Pons (tissue), 1 donor: ENCODE data around the gene NHSL2.
"Not testable (repeated sequence)": the region's sequence is repeated elsewhere in the genome, so short reads cannot be mapped to it uniquely, and the experiment has no call there.

Experiments used
- DNase-seq: peaks from one replicate; pipeline ENCODE4 v3.0.0-alpha.2; 2016; ENCODE audit warnings: low spot score

The NHSL2 gene

DNA sequence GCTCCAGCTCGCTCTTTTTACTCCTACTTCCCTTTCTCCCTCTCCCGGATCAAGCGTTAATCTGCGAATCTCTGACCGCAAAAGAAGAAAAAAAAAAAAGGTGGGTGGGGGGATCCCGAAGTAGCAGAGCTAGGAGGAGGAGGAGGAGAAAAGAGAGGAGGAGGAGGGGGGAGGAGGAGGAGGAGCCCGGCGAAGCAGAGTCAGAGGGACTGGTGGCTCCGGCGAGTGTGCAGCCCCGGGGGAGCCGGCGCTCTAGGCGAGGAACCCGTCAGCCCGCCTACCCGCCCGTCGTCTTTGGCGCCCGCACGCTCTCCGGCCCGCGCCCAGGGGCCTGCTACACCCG lies at the start of gene NHSL2:
TSS of gene NHSL2 (plus strand) at position 203 of the 343 bp plus-strand sequence.
- no peak for DNase-seq

DNA sequence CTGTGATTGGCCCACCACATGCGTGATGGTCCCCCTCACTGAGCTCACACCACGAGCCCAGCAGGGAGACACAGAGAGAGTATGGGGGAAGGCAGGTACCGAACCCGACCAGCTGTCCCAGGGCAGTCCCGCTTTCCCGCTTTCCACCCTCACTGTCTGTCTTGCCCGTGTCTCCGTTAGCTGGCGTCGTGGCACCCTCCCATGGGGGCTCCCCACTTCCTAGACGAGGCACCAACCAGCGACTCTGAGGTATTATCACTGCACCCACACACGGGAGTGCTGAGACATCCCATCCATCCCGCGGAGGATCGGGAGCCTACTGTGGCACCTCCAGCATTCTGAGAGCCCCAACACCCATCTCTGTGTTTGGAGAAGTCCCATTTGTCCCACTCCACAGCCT lies 43.0 kb upstream of the NHSL2 start:
- no peak for DNase-seq

DNA sequence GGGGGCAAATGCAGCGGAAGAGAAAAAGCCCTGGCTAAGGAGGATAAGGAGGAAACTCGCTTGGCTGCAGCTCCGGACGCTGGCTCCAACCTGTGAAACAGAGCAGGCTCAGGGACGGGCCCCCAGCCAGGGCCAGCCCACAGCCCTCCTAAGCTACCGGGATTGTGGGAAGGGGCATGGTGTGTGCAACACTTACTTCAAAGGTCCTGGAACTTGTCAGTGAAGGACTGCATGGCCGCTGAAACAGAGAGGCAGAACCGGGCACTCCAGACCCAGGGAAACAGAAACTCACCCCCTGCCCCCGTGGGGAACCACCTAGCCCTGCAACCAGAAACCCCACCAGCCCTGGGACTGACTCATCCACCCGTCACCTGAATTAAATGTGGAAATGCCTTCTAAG lies 41.1 kb upstream of the NHSL2 start:
- DNase-seq, result not testable (repeated sequence)

DNA sequence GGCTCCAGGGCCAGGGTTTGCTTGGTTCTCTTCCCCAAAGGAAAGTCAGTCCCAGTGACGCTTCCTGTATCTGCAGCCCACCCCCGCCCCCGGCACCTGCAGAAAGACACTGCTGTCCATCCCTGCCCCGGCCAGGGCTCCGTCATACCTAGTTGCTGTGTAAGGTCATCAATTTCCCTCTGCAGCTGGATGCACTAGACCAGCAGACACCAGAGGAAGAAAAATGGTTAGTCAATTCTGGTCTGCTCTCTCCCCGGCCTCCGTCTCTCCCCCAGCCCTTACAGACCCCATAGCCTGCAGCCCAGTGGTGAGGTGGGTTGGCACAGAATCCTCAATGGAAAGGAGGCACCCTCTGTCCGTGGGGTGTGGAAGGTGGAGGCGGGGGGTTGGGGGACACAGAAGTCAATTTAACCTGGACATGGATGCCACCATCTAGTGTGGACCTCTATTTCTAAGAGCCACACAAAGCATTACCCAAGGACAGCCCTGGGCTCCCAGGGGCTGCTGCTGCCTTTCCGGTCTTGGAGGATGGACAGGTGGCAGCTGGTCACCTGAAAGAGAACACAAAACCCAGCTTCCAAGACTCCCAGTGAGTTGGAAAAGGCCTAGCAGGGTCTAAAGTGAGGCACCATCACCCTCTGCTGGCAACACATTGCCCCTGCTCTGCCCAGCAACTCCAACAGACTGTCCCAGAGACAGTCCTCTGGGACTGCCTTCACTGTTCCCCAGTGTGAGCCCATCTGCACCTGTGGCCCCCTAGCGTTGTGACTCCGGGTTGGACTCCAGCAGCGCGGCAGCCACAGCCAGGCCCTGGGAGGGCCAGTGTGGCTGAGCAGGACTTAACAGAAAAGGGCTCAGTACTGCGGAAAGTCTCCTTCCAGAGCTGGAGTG lies 40.2 kb upstream of the NHSL2 start:
- DNase-seq, result no peak

DNA sequence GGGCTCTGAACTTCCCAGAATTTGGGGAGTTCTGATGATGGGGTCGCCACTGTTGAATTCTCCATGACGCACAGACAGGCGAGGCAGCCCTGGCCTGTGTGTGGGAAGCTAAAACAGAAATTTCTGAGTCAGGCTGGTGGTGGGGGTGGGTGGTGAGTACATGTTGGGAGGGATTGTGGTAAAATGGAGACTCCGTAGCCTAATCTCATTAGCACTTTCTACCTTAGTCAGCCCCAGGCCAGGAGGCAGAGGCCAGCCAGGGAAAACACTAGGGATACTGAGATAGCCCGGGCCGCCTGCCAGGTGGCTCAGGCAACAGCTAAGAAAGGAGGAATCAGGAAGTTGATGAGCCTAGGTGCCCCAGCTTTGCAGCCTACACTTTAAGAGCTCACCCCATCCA lies 39.3 kb upstream of the NHSL2 start:
- no peak for DNase-seq

DNA sequence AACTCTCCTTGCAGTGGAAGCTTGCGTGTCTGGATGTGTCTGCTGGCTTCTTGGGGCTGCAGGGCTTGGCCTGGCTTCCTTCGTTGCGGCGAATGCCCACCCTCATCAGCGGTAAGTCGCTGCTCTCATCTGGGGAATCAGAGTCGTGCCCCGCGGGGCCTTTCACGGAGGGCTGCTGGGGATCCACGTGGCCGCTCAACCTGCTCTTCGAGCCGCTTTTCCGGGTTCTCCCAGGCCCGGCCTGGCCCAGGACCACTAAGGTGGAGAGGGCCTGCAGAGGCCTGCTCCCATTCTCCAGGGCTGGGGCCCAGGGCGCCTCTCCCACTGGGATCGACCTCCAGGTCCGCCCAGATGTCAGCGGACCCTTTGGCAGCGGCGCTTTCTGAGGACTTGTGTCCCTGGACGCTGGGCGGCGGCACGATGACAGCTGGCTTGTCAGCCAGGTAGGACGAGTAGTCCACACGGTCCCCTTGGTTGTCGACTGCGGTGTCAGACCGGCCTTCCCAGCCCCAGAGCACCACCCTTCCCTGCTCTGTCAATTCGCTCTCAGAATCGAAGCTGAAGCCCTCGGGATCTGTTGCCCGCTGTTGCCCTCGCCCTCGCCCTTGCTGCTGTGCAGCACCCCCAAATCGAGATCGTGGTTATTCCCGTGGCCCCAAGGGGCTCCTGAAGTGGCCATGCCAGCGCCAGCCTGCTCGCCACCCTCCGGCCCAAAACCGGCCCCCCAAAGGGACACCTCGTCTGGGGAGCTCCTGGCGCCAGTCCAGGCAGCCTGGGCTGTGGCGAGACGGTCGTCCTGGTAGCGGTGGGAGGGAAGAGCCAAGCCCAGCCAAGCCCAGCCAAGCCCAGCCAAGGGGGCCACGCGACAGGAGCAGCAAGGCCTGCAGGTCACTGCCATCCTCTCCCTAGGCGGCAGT lies 37.8 kb upstream of the NHSL2 start:
- no peak for DNase-seq

DNA sequence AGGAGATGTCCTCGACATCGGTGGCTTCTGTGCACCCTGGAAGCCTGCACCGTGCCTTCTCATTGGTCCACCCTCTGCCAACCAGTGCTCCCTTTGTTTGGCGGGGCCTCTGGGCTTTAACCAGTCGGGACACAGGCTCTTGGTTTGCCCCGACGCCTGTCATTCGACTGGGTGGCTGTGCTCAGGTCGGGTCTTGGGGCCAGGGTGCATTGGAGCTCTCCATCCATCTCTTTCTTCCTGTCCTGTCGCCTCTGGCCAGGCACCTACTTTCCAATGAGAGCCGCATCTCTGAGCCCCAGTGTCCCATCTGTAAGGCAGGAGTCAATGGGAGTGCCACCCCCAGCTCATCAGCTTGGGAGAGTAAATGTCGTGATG lies 37.2 kb upstream of the NHSL2 start:
- DNase-seq, result no peak

DNA sequence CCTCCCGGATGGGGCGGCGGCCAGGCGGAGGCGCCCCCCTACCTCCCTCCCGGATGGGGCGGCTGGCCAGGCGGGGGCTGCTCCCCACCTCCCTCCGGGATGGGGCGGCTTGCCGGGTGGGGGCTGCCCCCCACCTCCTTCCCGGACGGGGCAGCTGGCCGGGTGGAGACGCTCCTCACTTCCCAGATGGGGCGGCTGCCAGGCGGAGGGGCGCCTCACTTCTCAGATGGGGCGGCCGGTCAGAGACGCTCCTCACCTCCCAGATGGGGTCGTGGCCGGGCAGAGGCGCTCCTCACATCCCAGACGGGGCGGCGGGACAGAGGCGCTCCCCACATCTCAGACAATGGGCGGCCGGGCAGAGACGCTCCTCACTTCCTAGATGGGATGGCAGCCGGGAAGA lies 33.8 kb upstream of the NHSL2 start:
- not testable (repeated sequence) for DNase-seq

DNA sequence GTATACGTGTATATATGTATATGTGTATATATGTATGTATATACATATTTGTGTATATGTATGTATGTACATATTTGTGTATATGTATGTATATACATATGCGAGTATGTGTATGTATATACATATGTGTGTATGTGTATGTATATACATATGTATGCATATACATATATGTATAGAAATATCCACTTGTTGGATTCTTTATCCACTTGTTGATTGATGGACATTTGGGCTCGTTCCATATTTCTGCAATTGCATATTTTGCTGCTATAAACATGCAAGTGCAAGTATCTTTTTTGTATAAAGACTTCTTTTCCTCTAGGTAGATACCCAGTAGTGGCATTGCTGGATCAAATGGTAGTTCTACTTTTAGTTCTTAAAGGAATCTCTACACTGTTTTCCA lies 25.5 kb upstream of the NHSL2 start:
- no peak for DNase-seq

DNA sequence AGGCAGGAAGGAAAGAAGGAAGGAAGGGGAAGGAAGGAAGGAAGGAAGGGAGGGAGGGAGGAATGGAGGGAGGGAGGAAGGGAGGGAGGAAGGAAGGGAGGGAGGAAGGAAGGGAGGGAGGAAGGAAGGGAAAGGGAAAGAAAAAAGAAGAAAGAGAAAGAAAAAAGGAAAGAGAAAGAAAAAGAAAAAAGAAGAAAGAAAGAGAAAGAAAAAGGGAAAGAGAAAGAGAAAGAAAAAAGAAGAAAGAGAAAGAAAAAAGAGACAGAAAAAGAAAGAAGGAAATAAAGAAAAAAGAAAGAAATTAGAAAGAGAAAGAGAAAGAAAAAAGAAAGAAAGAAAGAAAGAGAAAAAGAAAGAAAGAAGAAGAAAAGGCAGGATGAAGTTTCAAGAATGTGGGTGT lies 15.0 kb upstream of the NHSL2 start:
- DNase-seq, result no peak

DNA sequence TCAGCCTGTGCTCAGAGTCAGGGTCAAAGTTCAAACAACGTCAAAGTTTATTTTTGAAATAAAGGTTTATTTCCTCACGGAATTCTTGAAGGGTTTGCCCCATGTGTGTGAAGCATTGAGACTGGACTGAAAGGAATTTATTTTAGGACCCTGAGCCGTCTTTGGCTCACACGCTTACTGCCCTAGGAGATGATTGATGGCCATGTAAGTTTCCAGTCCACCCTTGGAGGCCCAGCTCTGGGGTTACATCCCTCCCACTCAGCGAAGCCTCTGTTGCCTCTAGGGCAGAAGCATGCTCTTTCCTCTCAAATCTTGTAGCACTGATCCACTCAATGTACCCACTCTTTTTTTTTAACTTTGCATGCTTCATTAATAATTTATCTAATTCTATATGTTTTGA lies 4.5 kb upstream of the NHSL2 start:
- DNase-seq, result no peak

DNA sequence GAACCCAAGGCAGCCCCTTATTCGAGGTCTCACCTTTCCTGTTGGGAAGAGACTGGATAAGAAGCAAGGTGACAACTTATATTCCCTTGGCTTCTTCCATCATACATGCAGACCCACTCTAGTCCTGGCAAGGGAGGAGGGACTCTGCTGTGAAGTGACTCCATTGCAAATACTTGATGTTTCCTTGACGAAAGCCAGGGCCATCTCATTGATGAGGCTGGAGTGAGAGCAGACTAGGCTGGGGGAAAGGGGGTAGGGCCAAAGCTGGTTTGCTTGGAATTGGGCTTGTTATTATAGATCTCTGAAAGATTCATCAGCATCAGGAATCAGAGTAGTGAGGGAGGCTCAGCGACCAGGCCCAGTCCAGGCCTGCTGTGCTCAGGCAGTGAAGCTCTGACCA lies 2.3 kb upstream of the NHSL2 start:
- no peak for DNase-seq

DNA sequence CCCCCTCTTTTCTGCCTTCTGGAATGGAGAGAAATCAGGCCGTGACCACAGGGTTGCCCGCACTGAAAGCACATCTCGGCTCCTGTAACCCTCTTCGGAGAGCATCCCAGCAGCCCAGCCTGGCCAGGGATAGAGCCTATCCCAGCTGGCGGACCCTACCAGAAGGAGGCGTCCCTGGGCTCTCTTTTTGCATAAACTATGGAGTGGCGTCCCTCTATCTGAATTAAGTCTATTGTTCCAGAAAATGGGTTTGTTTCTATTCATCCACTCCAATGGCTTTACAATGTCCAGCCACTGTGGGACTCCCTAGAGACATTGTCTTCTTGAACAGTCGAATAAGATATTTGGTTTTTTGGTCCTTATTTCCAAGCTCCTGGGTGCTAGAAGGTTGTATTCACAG lies 689 bp upstream of the NHSL2 start:
- peak; percentile 9 for DNase-seq

DNA sequence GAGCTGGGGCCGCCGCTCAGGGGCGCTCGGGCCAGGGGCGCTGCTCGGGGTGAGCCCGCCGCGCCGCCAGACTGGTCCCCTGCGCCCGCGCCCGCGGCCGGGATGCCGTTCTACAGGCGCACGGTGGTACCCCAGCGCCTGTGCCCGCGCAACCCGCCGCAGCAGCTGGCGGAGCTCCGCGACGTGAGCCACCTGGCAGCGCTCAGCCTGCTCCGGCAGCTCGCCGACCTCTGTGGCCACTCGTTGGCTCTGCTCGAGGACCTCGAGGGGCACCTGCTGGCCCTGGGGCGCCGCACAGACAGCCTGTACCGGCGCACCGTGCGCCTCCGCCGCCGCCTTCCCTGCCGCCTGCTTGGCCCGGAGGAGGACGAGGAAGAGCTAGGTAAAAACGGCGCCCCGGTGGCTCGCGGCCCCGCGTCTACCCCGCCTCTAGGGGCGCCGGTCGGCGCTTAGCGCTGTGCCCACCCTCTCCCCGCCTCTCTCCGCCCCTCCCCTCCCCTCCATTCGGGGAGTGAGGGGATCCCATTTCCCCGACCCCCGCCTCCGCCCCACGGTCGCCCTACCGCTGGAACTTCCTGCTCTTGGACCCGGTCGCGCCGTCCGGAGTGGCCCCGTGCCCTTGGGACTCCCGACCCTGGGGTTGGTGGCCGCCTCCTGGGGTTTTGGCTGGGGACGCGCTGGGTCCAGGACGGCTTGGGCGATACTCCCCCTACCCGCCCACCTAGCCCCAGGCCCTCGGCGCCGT lies 513 bp downstream of the NHSL2 start:
- DNase-seq, result no peak

DNA sequence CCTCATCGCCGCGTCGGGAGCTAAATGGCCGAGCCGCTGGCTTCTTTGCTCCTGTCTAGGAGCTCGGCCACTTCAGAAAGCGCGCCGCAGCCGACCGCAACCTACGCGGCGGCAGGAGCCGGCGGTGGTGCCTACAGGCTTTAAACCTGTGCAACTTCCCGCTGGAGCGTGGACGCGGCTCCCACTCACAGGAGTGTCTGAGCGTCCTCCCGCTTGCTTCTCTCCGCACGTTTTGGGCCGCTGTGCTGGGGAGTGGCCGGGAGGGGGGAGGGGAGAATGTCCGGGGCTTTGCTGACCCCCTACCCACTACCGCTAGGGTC lies 1.0 kb downstream of the NHSL2 start:
- DNase-seq, result no peak

DNA sequence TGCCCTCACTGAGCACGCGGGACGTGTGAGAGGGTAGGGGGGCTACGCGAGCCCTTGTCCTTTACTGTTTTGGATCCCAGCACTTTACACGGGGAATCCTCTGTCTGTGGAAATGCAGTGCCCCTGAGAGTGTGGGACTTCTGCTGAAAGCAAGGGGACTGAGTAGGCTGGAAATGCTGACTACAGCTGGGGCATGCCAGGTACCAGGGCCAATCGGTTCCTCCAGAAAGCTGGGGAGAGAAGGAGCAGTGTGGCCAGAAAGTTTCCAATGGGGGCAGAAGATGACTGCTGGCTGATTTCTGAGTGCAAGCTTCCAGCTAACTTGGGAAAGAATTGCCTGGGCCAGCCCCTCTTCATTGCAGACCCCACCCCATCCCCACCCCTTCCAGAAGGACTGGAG lies 1.5 kb downstream of the NHSL2 start:
- no peak for DNase-seq

DNA sequence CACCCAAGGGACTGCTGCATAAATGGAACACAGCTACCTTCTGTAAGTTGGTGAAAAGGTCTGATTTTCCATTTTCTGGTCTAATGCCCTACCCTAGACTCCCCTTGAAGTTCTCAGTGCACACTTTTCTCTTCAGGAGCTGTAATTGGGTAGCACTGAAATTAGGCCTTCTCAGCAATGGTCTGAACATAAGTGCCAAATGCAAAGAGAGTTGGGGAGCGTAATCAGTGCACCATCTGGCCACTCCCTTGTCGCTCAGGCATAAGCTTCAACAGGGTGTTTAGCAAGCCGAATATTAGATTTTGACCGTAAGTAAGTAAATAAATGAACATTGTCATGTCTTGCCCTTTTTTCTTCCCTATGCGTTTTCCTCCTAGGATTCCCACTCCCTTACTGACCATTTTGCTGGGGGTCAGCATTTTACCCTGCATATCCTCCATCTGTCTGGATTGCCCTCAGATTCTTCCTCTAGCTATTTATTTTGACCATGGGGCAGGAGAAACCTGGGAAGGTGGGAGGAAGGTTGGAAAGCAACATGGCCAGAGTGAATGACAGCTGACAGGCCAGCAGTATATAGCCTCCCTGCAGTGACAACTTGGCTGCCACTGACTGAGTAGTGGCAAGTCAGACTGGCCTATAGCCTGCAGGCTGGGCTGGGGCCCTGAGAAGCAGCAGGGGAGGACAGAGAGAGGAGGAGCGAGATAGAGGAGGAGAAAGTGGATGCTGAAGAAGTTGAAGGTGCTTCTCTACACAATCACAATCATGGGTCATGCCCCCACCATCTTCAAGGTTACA lies 2.7 kb downstream of the NHSL2 start:
- no peak for DNase-seq

DNA sequence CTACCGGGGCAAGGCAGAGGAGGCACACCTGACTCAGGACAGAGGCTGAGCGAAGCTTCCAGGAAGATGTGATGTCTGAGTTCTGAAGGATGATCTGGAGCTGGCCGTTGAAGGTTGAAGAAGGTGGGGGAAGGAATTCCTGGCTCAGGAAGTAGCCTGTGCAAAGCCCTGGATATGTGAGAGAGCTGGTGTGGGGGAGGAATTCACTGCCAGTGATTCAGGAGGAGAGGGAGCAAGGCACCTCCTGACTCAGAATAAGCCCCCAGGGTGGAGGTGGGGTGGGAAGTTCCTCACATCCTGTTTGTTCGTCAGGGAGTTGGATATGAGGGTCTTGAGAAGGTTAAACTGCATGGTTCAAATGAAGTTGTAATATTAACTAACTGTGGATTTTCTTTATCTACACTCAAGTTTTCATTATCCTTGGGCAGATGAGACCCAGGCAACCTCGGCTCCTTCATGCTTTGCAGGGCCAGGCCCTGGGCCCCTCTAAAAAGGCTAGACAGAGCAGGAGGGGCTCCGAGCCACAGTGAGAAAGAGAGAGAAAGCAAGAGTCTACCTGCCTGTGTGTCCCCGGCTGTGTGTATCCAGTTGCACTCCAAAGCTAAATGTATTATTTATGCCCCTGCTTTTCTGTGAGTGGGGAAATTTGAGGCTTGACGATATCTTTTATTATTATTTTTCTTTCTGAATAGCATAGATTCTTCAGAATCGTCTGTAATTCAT lies 7.1 kb downstream of the NHSL2 start:
- no peak for DNase-seq

DNA sequence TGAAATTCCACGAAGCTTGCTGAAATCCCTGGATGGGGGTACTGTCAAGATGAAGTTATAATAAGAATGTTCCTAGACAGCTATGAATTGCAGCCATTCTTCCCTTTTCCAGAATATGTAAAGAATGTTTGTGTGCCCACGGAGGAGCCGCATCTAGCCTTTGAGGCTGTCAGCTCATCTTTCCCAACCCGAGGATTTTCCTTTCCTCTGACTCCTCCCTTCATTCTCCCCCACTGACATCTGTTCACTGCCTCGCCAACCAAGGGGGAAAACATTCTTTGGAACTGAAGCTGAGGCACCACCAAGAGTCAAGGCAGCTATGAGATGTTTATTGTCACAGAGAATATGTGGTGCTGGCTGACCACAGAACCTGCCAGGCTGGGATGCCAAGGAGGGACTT lies 8.8 kb downstream of the NHSL2 start:
- DNase-seq, result no peak

DNA sequence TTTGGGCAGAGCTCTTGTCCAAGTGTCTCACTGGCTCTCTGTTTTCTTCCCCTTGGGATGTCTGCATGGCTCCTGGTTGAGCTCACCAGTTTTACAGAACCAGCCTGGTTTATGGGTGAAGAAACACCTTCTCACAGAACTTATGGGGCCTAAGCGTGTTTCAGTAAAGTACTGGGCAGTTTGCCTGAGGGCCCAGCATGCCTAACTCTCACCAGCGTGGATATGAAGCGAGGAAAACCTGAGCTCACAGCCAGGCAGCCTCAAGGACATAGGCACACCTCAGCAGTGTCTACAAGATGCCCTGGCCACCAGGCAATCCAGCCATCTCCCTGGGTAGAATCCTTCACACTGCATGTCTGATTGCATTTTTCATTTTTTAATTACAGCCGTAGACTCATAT lies 9.2 kb downstream of the NHSL2 start:
- DNase-seq, result no peak

DNA sequence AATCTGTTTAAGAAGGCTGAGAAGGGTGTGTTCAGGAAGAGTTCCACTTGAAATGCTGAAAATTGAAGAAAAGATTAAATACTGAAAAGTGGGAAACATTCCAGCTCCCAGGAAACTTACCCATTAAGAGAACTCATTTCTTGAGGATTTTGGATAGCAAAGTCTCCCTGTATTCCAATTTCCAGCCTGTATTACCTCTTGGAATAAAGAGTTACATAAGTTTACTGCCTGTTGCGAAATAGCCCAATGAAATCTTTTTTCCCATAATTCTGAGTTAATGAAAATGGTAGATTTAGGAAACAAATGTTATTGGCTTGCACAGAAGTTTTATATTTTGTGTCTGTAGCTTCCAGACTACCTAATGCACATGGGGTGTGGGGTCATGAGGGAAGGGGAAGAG lies 12.0 kb downstream of the NHSL2 start:
- DNase-seq, result no peak
